Epithelial cell of esophagus (primary cell): Measurements from ENCODE around the gene MAP1A.

ENCODE experiments used
- DNase-seq: peaks from one replicate; pipeline ENCODE4 v3.0.0; 2010; ENCODE audit warnings: low read depth
- H3K4me3 ChIP-seq: 2 replicates; pipeline ENCODE4 v1.5.1; 2011; ENCODE audit warnings: mild to moderate bottlenecking, low read length, control low read depth
- TF ChIP-seq, protein P1 (sequence below): IDR thresholded peaks from 2 replicates; pipeline ENCODE4 v1.5.1; 2011; ENCODE audit warnings: low read depth, mild to moderate bottlenecking, low read length, control low read depth, inconsistent platforms; ENCODE audit not compliant: insufficient read depth; ENCODE audit errors: missing control alignments

MAP1A gene

GRCh38 chr15:43487271-43487895, 30.0 kb upstream of the MAP1A start:
- DNase-seq = no peak
- no peak overlapping the region for H3K4me3 ChIP-seq
- TF ChIP-seq, protein P1, sequence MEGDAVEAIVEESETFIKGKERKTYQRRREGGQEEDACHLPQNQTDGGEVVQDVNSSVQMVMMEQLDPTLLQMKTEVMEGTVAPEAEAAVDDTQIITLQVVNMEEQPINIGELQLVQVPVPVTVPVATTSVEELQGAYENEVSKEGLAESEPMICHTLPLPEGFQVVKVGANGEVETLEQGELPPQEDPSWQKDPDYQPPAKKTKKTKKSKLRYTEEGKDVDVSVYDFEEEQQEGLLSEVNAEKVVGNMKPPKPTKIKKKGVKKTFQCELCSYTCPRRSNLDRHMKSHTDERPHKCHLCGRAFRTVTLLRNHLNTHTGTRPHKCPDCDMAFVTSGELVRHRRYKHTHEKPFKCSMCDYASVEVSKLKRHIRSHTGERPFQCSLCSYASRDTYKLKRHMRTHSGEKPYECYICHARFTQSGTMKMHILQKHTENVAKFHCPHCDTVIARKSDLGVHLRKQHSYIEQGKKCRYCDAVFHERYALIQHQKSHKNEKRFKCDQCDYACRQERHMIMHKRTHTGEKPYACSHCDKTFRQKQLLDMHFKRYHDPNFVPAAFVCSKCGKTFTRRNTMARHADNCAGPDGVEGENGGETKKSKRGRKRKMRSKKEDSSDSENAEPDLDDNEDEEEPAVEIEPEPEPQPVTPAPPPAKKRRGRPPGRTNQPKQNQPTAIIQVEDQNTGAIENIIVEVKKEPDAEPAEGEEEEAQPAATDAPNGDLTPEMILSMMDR = no peak

DNA sequence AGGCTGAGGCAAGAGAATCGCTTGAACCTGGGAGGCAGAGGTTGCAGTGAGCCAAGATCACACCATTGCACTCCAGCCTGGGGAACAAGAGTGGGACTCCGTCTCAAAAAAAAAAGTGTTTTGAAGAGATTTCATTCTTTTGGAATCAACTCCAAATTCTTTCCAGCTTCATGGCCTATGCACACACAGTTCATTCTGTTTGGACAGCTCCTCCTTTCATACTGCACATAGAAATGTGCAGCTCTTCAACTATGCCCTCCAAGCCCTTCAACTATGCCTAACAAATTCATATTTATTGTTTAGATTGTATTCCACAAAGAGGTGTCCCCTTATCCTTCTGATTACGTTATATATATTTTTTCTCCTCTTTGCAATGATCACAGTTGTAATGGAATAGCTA, 28.6 kb upstream of the MAP1A start:
- no peak overlapping the region for H3K4me3 ChIP-seq
- TF ChIP-seq, protein P1 = no peak
- no peak for DNase-seq

- TF ChIP-seq, protein P1 = no peak
- no peak for DNase-seq
- H3K4me3 ChIP-seq = no peak overlapping the region
These were observed 28.2 kb upstream of the MAP1A start for GRCh38 chr15:43489191-43489590.

- DNase-seq = no peak
- TF ChIP-seq, protein P1 = no peak
- H3K4me3 ChIP-seq = peak overlapping the region; percentile 87
These were observed 25.1 kb upstream of the MAP1A start for GRCh38 chr15:43492266-43492665.

DNA sequence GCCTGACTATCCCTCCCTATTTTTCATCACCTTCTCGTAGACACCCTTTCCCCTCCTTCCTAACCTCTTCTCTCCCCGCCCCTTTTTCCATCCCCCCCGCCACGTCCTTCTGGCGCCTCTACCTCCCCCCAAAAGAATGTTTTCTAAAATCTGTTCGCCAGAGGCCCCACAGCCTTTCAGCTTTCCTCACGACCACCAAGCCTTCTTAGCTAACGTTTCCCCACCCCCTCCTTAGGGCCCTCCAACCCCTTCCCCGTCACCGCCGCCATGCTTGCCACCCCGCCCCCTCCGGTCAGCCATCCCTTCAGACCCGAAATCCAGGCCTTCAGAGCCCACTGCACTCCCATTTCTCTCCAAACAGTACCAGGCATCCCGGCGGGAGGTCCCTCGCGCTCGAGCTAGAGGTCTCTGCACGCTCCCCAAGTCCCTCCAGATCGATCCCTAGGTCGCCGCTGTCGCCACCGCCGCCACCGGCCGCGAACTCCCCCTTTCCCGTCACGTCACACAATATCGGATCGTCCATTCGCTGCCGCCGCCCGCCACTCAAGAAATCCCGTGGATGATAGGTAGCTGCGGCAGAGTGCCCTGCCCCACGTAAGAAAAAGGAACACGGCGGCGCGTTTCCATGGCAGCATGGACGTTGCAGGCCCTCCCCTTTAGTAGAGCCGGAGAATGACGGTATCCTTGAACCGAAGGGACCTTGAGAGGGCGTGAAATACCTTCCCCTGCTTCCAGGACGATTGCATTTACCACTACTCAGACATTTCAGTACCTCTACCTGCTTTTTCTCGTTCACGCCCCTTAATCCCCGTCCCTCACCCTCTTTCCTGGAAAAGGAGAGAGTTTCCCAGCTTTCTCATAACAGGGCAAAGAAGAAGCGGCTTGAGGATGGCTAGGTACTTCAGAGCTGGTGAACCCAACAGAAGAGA, 24.5 kb upstream of the MAP1A start, which contains the start of gene TP53BP1:
Gene TP53BP1 (minus strand): TSS at position 484 of the 929 bp plus-strand sequence. CDS start 113 bp downstream, at position 371.
- peak; percentile 94 for DNase-seq
- H3K4me3 ChIP-seq = peak within 1 kb of the TSS; percentile 87
- TF ChIP-seq, protein P1 = no peak

DNA sequence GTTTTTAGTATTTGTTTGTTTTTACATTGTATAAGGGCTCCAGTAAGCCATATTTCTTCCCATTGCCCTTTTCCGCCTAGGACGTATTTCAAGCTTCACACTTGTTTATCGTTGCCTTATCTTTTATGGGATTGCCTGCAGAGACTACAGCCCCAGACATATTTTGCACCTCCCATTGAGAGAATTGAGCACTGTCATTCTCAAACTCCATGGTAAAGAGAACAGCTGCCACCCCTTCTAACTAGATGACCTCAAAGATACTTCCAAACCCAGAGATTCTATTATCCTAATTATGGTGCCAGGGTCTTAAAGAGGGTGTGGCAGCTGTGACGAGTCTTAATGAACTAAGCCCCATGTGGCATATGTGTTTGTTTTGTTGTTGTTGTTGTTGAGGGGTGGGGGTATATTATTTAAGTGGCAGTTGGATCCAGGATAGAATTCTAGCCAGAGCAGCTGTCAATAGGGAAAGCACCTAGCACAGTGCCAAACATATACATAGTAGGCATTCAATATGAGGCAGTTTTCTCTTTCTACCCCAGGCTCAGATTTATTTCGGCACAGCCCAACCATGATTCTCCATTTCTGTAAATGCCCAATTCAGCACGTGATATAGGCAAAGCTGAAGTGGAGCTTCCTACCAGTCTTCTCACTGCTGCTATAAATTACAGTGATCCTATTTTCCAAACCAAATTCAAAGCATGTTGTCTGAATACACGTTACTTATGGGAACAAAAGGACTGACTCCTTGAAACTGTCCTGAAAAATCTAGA, 23.5 kb upstream of the MAP1A start:
- TF ChIP-seq, protein P1 = no peak
- peak overlapping the region; percentile 87 for H3K4me3 ChIP-seq
- no peak for DNase-seq
